ENCODE results near the gene PHACTR3. TPM values are rescaled to one million over a fixed set of nuclear protein-coding genes. Genes with fewer than 3 reads are reported as not detected.
"Not testable (repeated sequence)": the region's sequence is repeated elsewhere in the genome, so short reads cannot be mapped to it uniquely, and the experiment has no call there.

PHACTR3 gene
- polyA plus RNA-seq, 1 donor = 8.3 TPM

DNA sequence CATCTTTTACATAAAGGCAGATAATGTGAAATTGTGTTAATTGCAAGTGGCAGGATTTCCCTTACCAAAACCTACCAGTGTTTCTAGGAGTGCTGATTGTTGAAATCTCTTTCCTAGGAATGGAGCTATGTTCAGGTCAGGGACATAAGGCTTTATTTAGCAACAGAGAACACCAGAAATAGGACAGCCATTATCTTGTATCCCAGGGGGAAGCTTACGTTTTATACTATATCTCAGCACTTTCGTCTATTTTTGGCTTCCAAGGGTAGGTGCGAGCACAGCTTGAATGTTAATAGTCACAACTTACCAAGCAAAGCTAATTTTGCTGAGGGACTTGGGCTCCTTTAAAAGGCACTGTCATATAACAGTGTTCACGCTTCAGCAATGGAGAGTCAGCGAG, 235.1 kb downstream of the PHACTR3 start:
- WGBS (ENCODE audit: insufficient coverage, low lambda C conversion rate) = no CpG with 5 or more reads among the region's 5 CpGs
- Histone ChIP-seq H3K4me3 (ENCODE audit: low read length) (no peak overlapping the region), H3K27me3 (ENCODE audit: control insufficient read depth, insufficient read depth, low read length) (peaks cover 2% of the 10 kb centered on the region), H3K4me1 (ENCODE audit: control insufficient read depth, insufficient read depth, low read length) (peaks cover 8% of the 10 kb centered on the region), H3K9me3 (ENCODE audit: control insufficient read depth, low read depth, low read length) (no peaks in the 10 kb centered on the region), H3K27ac (ENCODE audit: low read length) (no peak overlapping the region), H3K36me3 (ENCODE audit: control insufficient read depth, insufficient read depth, low read length) (no peaks in the 10 kb centered on the region)
- no peak for DNase-seq

- Histone ChIP-seq H3K27ac (ENCODE audit: low read length) (no peak overlapping the region), H3K9me3 (ENCODE audit: control insufficient read depth, low read depth, low read length) (no peaks in the 10 kb centered on the region), H3K36me3 (ENCODE audit: control insufficient read depth, insufficient read depth, low read length) (no peaks in the 10 kb centered on the region), H3K4me1 (ENCODE audit: control insufficient read depth, insufficient read depth, low read length) (peaks cover 3% of the 10 kb centered on the region), H3K27me3 (ENCODE audit: control insufficient read depth, insufficient read depth, low read length) (no peaks in the 10 kb centered on the region), H3K4me3 (ENCODE audit: low read length) (no peak overlapping the region)
- DNase-seq = no peak
- 100% methylated on average over 1 of the region's 3 CpGs for WGBS (ENCODE audit: insufficient coverage, low lambda C conversion rate)
Observed at GRCh38 chr20:59845472-59845871, 241.1 kb downstream of the PHACTR3 start.

DNA sequence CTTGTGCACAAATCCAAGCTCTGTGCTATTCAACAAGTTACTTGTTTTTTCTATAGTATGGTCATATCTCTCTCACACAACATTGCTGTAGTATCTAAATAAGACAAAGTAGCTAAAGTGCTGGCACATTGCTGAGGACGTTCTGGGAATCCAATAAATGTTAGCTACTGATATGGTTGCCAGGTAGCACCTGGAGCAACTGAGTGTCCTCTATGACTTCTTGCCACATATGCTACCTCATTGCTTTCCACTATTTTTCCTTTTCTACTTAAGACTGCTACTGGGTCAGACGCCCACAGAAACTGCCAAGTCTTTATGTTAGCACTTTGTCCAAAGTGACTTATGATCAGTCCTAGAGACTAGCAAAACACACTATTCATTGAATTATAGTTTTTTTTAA, 243.8 kb downstream of the PHACTR3 start:
- no peaks in the 10 kb centered on the region for H3K9me3 ChIP-seq (ENCODE audit: control insufficient read depth, low read depth, low read length)
- no CpG with 5 or more reads among the region's 2 CpGs for WGBS (ENCODE audit: insufficient coverage, low lambda C conversion rate)
- peak; percentile 69 to 79 for DNase-seq

GRCh38 chr20:59850018-59850641, 245.8 kb downstream of the PHACTR3 start:
- Histone ChIP-seq H3K36me3 (ENCODE audit: control insufficient read depth, insufficient read depth, low read length) (no peaks in the 10 kb centered on the region), H3K4me3 (ENCODE audit: low read length) (no peak overlapping the region), H3K27ac (ENCODE audit: low read length) (no peak overlapping the region), H3K27me3 (ENCODE audit: control insufficient read depth, insufficient read depth, low read length) (no peaks in the 10 kb centered on the region), H3K4me1 (ENCODE audit: control insufficient read depth, insufficient read depth, low read length) (peaks cover 3% of the 10 kb centered on the region), H3K9me3 (ENCODE audit: control insufficient read depth, low read depth, low read length) (no peaks in the 10 kb centered on the region)
- WGBS (ENCODE audit: insufficient coverage, low lambda C conversion rate) = 67% methylated on average over 3 of the region's 7 CpGs
- DNase-seq = peak; percentile 26 to 27

More for the DNA sequence above, 243.8 kb downstream of the PHACTR3 start:
- H3K4me1 ChIP-seq (ENCODE audit: control insufficient read depth, insufficient read depth, low read length) = peaks cover 3% of the 10 kb centered on the region
- no peak overlapping the region for H3K27ac ChIP-seq (ENCODE audit: low read length)
- H3K36me3 ChIP-seq (ENCODE audit: control insufficient read depth, insufficient read depth, low read length) = no peaks in the 10 kb centered on the region
- H3K27me3 ChIP-seq (ENCODE audit: control insufficient read depth, insufficient read depth, low read length) = no peaks in the 10 kb centered on the region
- no peak overlapping the region for H3K4me3 ChIP-seq (ENCODE audit: low read length)

- H3K9me3 ChIP-seq (ENCODE audit: control insufficient read depth, low read depth, low read length); H3K4me3 ChIP-seq (ENCODE audit: low read length); DNase-seq; H3K27me3 ChIP-seq (ENCODE audit: control insufficient read depth, insufficient read depth, low read length); H3K4me1 ChIP-seq (ENCODE audit: control insufficient read depth, insufficient read depth, low read length); H3K27ac ChIP-seq (ENCODE audit: low read length); H3K36me3 ChIP-seq (ENCODE audit: control insufficient read depth, insufficient read depth, low read length): not testable (repeated sequence)
- WGBS (ENCODE audit: insufficient coverage, low lambda C conversion rate) = no CpG with 5 or more reads among the region's 1 CpG
Observed at GRCh38 chr20:59856526-59856925, 252.2 kb downstream of the PHACTR3 start.

- 90% methylated on average over 2 of the region's 5 CpGs for WGBS (ENCODE audit: insufficient coverage, low lambda C conversion rate)
- H3K4me1 ChIP-seq (ENCODE audit: control insufficient read depth, insufficient read depth, low read length); H3K4me3 ChIP-seq (ENCODE audit: low read length); H3K36me3 ChIP-seq (ENCODE audit: control insufficient read depth, insufficient read depth, low read length); H3K27ac ChIP-seq (ENCODE audit: low read length); DNase-seq; H3K27me3 ChIP-seq (ENCODE audit: control insufficient read depth, insufficient read depth, low read length); H3K9me3 ChIP-seq (ENCODE audit: control insufficient read depth, low read depth, low read length): not testable (repeated sequence)
Observed at GRCh38 chr20:59856941-59857340, 252.6 kb downstream of the PHACTR3 start.

- Histone ChIP-seq H3K9me3 (ENCODE audit: control insufficient read depth, low read depth, low read length) (no peaks in the 10 kb centered on the region), H3K27me3 (ENCODE audit: control insufficient read depth, insufficient read depth, low read length) (no peaks in the 10 kb centered on the region), H3K27ac (ENCODE audit: low read length) (peak overlapping the region; percentile 31), H3K36me3 (ENCODE audit: control insufficient read depth, insufficient read depth, low read length) (no peaks in the 10 kb centered on the region), H3K4me3 (ENCODE audit: low read length) (no peak overlapping the region), H3K4me1 (ENCODE audit: control insufficient read depth, insufficient read depth, low read length) (peaks cover 4% of the 10 kb centered on the region)
- peak; percentile 44 to 74 for DNase-seq
- no CpG with 5 or more reads among the region's 2 CpGs for WGBS (ENCODE audit: insufficient coverage, low lambda C conversion rate)
Observed at GRCh38 chr20:59857966-59858365, 253.6 kb downstream of the PHACTR3 start.

DNA sequence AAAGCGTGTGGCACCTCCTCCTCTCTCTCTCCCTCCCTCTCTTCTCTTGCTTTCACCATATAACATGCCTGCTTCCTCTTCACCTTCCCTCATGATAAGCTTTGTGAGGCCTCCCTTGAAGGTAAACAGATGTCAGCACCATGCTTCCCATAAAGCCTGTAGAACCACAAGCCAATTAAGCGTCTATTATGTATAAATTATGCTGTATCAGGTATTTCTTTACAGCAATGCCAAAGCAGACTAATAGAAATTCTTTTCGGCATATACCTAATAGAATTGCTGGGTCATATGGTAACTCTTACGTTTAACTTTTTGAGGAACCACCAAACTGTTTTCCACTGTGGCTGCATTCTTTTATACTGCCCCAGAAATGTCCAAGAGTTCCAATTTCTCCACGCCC, 254.1 kb downstream of the PHACTR3 start:
- 100% methylated on average over 1 of the region's 5 CpGs for WGBS (ENCODE audit: insufficient coverage, low lambda C conversion rate)

GRCh38 chr20:59861401-59861800, 257.1 kb downstream of the PHACTR3 start:
- H3K27ac ChIP-seq (ENCODE audit: low read length) = no peak overlapping the region
- H3K9me3 ChIP-seq (ENCODE audit: control insufficient read depth, low read depth, low read length) = no peaks in the 10 kb centered on the region
- H3K4me1 ChIP-seq (ENCODE audit: control insufficient read depth, insufficient read depth, low read length) = peaks cover 4% of the 10 kb centered on the region
- no CpG with 5 or more reads among the region's 4 CpGs for WGBS (ENCODE audit: insufficient coverage, low lambda C conversion rate)
- DNase-seq = no peak
- no peaks in the 10 kb centered on the region for H3K27me3 ChIP-seq (ENCODE audit: control insufficient read depth, insufficient read depth, low read length)
- no peaks in the 10 kb centered on the region for H3K36me3 ChIP-seq (ENCODE audit: control insufficient read depth, insufficient read depth, low read length)
- no peak overlapping the region for H3K4me3 ChIP-seq (ENCODE audit: low read length)

More for the DNA sequence above, 254.1 kb downstream of the PHACTR3 start:
- Histone ChIP-seq H3K4me3 (ENCODE audit: low read length) (no peak overlapping the region), H3K27me3 (ENCODE audit: control insufficient read depth, insufficient read depth, low read length) (no peaks in the 10 kb centered on the region), H3K9me3 (ENCODE audit: control insufficient read depth, low read depth, low read length) (no peaks in the 10 kb centered on the region), H3K4me1 (ENCODE audit: control insufficient read depth, insufficient read depth, low read length) (peaks cover 4% of the 10 kb centered on the region), H3K27ac (ENCODE audit: low read length) (peak overlapping the region; percentile 31), H3K36me3 (ENCODE audit: control insufficient read depth, insufficient read depth, low read length) (no peaks in the 10 kb centered on the region)
- DNase-seq = no peak

GRCh38 chr20:59863058-59863457, 258.7 kb downstream of the PHACTR3 start:
- no peak overlapping the region for H3K27ac ChIP-seq (ENCODE audit: low read length)
- no peaks in the 10 kb centered on the region for H3K36me3 ChIP-seq (ENCODE audit: control insufficient read depth, insufficient read depth, low read length)
- no peaks in the 10 kb centered on the region for H3K9me3 ChIP-seq (ENCODE audit: control insufficient read depth, low read depth, low read length)
- H3K27me3 ChIP-seq (ENCODE audit: control insufficient read depth, insufficient read depth, low read length) = no peaks in the 10 kb centered on the region
- no peaks in the 10 kb centered on the region for H3K4me1 ChIP-seq (ENCODE audit: control insufficient read depth, insufficient read depth, low read length)
- WGBS (ENCODE audit: insufficient coverage, low lambda C conversion rate) = no CpG with 5 or more reads among the region's 3 CpGs
- H3K4me3 ChIP-seq (ENCODE audit: low read length) = no peak overlapping the region
- no peak for DNase-seq

DNA sequence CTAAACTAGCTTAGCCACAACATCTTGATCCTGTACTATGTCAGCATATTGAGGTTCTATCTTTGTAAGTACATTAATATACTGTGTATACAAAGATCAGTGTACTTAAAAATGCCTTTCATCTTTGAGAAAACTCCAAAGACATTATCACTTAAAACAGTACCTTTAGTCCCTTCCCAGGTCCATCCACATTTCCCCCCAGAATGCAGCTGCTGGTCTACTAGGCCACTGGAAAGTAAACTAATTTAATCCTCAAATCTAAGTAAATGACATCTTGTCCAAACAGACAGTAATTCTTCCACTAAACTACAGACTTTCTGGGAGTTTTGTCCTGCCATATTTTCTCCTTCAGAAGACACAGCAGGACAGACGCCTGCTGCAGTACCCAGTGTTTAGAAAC, 260.4 kb downstream of the PHACTR3 start:
- no peak for DNase-seq
- Histone ChIP-seq H3K9me3 (ENCODE audit: control insufficient read depth, low read depth, low read length) (no peaks in the 10 kb centered on the region), H3K4me1 (ENCODE audit: control insufficient read depth, insufficient read depth, low read length) (no peaks in the 10 kb centered on the region), H3K27ac (ENCODE audit: low read length) (no peak overlapping the region), H3K27me3 (ENCODE audit: control insufficient read depth, insufficient read depth, low read length) (no peaks in the 10 kb centered on the region), H3K36me3 (ENCODE audit: control insufficient read depth, insufficient read depth, low read length) (no peaks in the 10 kb centered on the region), H3K4me3 (ENCODE audit: low read length) (no peak overlapping the region)
- WGBS (ENCODE audit: insufficient coverage, low lambda C conversion rate) = no CpG with 5 or more reads among the region's 1 CpG
